GM19025 (cell line): ENCODE measurements around the gene SMIM45.
A peak's percentile ranks its signal among the peaks of the same experiment; 100 is the strongest.
"Not testable (repeated sequence)": the region's sequence is repeated elsewhere in the genome, so short reads cannot be mapped to it uniquely, and the experiment has no call there.

Experiments used
- ATAC-seq: cut with Tn5 transposase; IDR thresholded peaks from one replicate; pipeline ENCODE4 v1.9.1; 2021; ENCODE audit warnings: mild to moderate bottlenecking, low read depth, moderate library complexity; ENCODE audit not compliant: unreplicated experiment

The SMIM45 gene

DNA sequence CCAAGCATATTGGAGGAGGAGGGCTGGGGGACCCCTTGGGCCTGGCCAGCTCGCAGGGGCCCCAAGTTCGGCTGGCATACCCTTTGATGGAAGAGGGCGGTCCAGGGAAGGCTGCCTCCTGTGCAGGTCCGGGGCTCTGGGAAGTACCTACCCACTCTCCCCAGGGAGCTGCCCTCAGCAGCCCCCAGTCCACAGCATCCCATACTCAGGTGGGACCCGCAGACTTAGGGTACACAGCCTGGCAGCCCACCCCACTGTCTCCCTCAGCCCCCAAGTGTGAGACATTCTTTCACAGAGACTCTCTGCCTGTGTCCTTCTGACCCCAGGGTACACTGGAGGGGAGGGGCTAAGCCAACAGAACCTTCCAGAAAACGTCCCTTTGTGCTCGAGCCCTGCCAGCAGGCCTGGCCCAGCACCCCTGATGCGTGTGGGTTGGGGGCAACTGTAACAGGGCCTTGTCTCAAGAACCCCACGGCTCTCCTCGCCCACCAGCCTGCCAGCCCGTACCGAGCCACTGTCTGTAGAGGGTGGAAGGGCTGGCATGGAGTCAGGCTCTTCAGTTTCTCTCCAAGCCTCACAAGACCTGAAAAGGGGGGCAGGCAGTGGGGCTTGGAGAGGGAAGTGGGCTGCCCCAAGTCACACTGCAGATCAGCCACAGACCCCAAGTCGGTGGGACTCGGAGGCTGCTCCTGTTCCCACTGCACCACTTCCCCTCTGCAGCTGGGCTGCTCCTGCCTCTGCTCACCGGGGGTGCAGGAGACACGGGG is 18.4 kb upstream of the SMIM45 start:
- ATAC-seq: no peak

DNA sequence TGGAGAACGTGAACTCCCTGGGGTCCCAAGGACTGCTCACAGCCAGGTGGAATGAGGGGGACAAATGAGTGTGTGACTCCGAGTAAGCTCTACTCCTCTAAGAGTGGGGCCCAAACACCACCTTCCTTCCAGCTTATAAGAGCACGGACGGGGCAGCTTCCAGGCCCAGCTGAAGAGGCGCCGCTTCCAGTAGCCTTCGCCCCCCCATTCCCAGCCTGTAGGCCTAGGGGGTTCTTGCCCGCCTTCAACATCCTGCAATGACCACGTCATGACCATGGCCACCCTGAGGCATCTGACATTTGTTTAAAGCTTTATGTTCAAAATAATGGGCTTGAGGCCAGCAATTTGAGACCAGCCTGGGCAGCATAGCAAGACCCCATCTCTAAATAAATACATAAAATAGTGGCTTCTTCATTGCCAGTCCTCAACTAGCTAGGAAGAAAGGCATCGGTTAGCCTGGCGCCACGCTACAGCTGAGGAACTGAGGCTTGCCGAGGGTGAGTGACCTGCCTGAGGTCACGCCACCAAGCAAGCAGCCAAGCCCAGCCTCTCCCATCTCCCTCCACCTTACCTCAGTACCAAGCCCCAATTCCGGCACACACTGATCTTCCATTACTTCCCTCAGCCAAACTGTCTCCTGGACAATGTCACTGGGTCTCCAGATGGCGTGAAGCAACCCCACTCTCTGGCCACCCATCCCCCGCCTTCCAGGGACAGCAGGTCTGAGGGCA is 17.5 kb upstream of the SMIM45 start:
- ATAC-seq: no peak

DNA sequence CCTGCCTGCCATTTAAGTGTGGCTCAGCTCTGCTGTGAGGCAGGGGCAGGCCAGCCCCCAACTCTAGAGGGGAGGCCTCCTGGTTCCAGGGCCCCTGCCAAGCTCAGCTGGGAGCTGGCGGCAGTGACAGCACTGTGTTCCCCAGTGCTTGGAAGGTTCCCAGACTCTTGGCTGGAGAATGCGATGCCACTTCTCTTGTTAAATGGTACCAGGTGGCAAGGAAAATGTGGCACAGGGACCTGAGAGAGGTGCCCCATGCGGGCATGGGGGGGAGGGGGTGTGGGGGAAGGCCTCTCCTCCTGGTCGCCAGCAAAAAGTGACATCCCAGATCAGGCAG is 17.0 kb upstream of the SMIM45 start:
- ATAC-seq: no peak

DNA sequence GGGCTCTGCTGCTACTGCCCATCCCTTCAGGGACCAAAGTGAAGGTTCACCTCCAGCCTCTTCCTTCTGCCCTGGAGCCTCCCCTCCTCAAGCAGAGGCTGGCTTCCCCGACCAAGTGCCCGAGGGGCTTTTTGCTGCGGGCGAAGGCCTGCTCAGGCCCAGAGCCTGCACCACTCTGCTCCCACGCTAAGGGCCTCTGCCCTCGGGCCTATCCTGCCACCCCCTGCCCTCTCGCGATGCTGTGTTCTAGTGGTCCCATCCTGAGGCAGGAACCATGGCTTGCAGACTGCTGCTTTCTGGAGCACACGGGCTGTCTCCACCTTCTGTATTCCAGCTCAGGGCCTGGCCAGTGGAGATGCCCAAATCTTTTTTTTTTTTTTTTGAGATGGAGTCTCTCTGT is 16.4 kb upstream of the SMIM45 start:
- no peak for ATAC-seq

DNA sequence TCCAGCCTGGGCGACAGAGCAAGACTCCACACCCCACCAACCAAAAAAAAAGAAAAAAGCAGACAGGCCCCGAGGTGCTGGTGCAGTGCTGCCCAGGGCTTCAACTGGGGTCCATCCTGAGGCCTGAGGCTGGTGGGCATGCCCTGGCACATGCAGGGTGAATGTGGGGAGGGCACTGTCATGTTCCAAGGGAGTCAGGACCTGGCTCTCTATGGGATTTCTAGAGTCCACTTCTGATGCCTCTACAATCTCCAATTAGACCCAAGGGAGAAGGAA is 15.1 kb upstream of the SMIM45 start:
- ATAC-seq: no peak

DNA sequence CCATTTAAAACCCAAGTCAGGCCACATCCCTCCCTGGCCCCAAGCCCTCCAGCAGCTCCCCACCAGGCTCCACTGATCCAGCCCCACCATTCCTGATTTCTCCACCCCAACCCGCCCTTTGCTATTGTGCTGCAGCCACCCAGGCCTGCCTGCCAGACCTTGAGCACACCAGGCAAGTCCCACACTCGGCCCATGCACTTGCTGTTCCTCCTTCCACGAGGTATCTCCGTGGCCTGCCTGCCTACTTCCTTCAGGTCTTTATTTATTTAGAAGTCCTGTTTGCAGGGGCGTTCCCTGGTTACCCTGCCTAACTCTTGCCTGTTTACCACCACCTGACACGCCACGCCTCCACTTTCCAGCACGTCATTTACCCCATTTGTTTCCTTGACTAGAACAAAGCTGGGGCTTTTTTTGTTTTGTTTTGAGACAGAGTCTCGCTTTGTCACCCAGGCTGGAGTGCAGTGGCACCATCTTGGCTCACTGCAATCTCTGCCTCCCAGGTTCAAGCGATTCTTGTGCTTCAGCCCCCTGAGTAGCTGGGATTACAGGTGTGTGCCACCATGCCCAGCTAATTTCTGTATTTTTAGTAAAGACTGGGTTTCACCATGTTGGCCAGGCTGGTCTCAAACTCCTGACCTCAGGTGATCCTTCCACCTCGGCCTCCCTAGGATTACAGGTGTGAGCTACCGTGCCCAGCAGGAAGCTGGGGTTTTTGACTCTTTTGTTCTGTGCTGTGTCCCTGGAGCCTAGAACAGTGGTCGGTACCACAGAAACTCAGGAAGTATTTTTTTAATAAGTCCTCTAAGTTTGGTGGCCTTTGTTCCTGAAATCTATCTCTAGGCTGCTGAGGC is 11.7 kb upstream of the SMIM45 start:
- ATAC-seq: peak; percentile 51

DNA sequence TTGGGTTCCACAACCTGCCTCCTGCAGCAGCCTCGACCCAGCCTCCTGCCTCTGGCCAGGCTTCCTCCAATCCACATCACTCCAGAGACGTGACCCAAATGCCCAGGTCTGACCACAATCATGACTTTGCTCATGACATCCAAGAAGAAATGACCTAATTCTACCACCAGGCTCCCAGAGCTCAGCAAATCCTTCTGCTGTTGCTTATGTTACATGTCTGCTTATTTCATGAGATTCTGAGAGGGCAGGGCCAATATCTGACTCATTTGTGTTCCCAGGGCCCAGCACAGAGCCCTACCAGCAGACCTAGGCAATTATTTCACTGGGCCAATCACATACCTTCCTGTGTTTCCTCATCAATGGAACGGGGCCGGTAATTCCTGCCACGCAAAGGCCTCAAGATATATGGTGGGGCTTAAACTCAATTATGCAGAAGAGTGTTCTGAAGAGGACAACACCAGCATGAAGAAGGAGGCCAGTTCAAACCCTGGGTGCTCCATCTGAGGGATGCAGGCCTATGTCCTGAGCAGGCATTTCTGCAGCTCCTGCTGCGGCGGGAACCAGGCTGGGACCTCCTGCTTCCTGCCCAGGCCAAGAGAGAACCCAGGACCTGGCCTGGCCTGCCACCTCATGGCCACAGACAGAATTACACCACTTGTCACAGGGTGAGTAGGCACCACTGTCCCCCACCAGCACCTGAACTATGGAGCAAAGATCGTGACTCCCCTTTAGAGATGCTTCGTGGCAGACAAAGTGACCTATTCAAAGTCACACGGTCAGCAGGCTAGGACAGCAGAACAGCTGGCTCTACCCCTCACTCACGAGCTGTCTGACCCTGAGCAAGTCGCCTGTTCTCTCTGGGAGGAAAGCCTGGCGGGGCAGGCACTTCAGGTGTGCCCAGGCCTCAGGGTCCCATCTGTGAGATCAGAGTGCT is 10.9 kb upstream of the SMIM45 start:
- peak; percentile 29 for ATAC-seq

DNA sequence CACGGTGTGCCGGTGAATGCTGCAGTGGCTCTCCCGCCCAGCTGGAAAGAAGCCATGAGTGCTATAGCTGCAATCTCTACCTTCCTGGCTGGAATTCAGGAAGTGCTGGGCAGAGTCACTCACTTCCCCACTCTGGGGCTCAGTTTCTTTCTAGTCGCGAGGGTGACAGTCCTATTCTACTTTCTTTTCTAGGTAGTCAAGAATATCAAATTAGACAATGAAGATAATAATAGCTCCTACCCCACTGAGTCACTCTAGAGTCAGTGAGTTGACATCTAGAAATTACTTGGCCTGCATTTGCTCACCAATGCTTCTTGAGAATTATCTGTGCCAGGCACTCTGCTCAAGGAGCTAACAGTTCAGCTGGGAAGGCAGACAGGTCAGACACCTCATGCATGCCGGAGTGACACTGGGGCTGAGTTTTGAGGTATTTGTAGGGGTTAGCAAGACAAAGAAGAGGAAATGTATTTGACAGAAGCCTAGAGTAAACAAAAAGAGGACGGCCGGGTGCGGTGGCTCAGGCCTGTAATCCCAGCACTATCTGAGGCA is 8.2 kb upstream of the SMIM45 start:
- ATAC-seq: no peak

DNA sequence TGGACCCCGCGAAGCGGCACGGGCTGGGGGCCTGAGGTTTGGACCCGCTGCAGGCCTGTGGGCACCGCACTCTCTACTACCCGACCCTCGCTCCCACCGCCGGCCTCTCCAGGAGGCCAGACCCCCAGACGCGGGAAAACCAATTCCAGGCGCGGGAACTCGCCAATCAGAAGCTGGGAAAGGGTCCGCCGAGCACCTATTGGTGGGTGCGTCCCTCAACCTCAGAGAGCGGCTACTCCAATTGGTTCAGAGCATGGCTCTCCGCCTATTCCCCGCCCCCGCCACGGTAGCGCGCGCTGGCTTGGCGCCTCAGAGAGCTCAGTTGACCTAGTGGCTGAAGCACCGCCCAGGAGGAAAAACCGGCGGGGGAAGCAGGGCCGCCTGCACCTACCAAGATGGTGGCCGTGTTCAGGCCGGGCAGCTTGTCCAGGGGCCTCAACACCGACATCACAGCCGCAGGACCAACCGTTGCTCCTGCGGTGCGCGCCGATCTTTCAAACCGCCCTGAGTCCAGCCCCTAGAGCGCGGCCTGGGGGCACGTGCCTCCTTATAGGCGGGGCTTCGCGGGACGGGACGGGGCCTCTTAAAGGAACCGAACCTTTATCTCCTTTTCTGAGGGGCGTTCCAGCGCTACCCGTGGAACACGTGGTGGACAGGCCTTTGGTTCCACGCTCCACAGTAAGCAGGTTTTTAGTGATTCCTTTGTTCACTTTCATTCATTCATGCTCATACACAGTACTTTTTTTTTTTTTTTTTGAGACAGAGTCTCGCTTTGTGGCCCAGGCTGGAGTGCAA is 5.1 kb upstream of the SMIM45 start, which contains the start of gene CENPM:
CENPM (minus strand) TSS at position 524 of the 795 bp plus-strand sequence; CDS start at position 448, 76 bp downstream.
- ATAC-seq: peak; percentile 73

DNA sequence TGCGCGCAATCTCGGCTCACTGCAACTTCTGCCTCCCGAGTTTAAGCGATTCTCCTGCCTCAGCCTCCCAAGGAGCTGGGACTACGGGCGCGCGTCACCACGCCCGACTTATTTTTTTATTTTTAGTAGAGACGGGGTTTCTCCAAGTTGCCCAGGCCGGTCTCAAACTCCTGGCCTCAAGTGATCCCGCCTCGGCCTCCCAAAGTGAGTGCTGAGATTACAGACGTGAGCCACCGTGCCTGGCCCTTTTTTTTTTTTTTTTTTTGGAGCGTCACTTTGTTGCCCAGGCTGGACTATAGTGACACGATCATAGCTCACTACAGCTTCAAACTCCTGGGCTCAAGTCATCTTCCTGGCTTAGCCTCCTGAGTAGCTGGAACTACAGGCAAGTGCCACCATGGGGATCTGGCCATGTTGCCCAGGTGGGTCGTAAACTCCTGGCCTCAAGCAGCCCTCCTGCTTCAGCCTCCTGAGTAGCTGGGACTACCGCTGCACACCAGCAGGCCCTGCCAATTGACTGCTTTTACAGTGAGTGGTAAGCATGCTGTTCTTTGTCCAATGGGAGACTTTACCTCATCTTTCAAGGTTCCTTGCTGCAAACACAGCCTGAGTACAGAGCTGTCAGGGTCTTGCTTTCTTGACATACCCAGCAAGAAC is 4.4 kb upstream of the SMIM45 start:
- no peak for ATAC-seq

DNA sequence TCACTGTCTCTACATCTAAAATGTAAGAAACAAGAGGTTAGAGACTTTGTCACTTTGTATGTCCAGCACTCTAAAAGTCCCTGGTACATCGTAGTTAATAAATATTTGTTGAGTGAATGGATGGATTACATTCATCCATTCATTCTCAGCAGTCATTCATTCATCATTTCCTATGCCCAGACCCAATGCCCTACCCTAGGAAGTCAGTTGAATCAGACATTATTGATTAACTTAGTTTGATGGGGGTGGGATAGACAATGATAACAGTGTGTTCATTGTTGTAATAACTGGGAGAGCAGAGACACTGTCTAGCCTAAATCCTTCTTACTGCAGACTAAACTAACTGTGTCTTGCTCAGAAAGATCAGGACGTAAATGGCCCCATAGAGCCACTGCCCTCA is 3.8 kb upstream of the SMIM45 start:
- ATAC-seq: no peak

DNA sequence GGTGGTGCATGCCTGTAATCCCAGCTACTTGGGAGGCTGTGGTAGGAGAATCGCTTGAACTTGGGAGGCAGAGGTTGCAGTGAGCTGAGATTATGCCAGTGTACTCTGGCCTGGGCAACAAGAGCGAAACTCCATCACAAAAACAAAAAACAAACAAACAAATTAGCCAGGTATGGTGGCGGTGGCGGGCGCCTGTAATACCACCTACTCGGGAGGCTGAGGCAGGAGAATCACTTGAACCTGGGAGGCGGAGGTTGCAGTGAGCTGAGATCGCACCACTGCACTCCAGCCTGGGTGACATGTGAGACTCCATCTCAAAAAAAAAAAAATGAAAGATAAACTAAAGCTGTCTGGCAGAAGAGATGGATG is 3.0 kb upstream of the SMIM45 start:
- ATAC-seq: not testable (repeated sequence)

DNA sequence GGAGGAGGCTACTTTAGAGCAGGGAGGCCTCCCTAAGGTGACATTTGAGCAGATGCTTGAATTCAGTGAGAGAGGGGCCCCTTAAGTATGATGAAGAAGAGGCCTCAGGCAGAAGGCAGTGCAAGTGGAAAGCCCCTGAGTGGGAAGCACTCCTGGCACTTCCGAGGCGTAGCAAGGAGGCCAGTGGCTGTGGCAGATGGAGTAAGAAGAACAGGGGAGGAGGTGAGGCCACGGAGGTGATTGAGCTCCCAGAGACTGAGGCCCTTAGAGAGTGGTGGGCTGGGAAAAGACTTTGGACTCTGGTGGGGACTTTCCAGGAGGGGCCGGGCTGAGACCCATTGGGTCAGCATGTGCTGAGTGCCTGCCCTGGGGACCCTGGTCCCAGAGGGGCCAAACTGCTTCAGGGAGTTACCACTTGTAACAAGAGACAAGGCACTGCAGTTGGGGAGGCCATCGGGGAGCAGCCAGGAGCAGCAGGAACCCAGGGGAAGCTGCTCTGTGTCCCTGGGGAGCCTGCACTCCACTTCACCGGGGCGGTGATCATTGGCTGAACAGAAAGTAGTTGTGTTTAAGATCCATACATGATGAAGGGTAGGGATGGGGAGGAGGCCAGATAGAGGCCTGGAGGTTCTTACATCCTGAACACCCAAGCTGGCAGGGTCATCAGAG is 2.5 kb upstream of the SMIM45 start:
- ATAC-seq: peak; percentile 25

DNA sequence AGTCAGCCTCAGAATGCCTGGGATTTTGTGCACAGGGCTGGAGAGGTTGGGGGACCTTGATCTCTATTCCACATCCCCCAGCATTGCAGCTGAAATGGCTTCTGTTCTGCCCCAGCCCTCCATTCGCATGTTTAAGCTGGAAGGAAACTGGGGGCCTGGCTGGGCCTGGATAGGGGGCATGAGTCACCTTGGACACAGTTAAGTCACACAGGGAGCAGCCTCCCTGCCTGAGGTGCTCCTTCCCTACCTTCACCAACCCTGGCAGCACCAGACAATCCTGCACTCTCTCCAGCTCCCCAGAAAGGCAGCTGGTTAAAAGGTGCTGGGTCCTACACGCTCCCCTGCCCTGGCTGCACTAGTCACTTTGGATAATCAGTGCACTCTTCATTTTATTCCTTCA is 763 bp downstream of the SMIM45 start:
- no peak for ATAC-seq

DNA sequence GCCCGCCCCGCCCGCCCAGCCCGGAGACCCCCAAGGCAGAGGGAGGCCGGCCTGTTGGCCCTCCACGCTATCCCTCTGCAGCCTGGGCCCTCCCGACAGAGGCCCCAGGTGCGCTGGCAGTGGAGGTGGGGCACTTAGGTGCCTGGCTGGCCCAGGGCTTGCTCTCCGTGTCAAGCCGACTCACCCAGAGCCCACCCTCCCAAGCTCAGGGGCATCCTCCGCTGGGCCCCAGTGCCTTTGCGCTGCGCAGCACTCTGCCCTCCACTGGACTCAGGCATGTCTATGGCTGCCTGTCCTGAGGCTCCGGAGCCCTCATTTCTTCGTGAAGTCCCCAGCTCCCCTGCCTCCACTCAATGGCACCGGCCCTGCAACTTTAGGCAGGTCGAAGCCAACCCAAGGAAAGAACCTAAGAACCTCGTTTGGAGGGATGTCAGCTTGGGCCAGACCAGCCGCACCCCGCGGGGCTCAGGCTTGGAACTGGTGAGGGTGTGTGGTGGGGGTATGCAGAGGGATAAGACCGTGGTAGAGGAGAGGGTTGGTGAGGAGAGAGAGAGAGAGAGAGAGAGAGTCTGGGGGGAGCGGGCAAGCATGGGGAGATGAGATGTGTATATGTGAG is 6.1 kb downstream of the SMIM45 start:
- no peak for ATAC-seq

DNA sequence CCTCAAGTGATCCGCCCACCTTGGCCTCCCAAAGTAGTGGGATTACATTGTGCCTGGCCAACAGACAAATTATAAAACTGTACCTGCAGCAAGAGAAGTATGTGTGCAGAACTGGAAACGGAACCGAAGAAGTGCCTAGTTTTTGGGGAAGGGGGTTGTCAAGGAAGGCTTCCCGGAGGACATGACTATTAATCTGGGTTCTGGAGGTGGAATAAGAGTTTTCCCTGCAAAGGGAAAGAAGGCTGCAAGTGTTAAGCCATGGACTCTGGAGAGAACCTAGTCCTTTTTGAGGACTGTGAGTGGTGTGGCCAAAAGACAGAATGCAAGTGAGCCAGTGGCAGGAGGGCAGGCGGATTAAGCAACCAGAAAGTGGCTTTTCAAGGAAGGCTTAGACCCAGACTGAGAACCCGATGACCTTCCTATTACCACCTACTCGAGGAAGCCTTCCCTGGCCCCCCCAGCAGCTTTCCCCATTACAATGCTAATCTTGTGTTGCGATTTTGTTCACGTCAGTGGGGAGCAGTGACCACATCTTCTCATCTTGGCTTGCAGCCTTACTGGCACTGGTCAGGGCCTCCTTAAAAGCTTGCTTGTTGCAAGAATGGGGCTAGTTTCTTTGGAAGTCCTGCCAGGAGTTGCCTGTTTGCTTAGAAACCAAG is 11.6 kb downstream of the SMIM45 start:
- no peak for ATAC-seq

DNA sequence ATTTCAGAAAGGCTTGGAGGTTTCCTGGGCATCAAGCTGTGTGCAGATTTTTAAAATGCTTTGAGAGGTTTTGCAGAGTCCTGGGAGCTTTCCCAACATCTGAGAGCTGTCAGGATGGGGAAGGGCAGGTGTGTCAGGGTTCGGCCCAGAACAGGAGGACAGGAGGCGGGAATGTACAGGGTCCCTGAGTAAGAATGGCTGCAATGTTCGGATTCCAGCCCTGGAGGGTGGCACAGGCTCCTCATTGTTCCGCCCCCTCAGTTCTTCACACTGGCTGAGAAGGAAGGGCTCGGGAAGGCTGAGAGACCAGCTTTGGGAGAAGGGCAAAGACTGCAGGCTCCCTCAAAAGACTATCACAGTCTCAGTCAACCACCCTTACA is 12.2 kb downstream of the SMIM45 start:
- no peak for ATAC-seq
